HG02884 (cell line): ENCODE results near the gene TMEM108.

ENCODE experiments used
- ATAC-seq: cut with Tn5 transposase; IDR thresholded peaks from one replicate; pipeline ENCODE4 v1.9.1; 2021; ENCODE audit warnings: mild to moderate bottlenecking, moderate library complexity; ENCODE audit not compliant: unreplicated experiment

TMEM108 gene

GRCh38 chr3:133053532-133053931, 15.3 kb downstream of the TMEM108 start:
- no peak for ATAC-seq

DNA sequence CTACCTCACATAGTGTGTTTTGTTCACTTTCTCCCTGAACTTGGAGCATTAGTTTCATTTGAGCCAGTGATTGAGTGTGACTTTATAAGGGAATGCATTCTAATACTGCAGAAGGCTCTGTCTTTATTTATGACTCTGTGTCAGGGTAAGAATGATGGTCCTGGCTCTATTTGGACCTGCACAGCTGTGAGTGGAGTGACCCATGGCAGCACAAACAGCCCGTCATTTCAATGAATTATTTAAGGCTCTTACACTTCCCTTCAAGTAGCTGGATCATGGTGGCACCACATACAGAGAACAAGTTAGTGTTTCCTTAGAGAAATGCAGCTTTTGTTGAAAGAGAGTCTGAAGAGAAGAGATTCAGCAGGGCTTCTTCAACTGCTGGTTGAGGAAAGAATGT, 16.4 kb downstream of the TMEM108 start:
- no peak for ATAC-seq

- ATAC-seq, result no peak
Measured at GRCh38 chr3:133055339-133055738, 17.1 kb downstream of the TMEM108 start.

- ATAC-seq, result no peak
Measured at GRCh38 chr3:133058243-133058642, 20.1 kb downstream of the TMEM108 start.

DNA sequence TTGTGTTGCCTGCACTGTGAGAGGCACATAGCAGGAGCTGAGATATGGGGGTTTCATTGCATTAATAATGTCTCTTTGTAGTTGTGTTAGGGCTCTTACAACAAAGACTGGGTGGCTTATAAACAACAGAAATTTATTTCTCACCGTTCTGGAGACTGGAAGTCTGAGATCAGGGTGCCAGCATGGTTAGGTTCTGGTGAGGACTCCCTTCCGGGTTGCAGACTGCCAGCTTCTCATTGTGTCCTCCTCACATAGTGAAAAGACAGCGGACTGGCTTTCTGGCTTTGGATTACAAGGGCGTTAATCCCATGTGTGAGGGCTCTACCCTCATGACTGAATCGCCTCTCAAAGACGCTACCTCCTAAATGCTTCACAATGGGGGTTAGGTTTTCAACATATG, 20.6 kb downstream of the TMEM108 start:
- no peak for ATAC-seq

DNA sequence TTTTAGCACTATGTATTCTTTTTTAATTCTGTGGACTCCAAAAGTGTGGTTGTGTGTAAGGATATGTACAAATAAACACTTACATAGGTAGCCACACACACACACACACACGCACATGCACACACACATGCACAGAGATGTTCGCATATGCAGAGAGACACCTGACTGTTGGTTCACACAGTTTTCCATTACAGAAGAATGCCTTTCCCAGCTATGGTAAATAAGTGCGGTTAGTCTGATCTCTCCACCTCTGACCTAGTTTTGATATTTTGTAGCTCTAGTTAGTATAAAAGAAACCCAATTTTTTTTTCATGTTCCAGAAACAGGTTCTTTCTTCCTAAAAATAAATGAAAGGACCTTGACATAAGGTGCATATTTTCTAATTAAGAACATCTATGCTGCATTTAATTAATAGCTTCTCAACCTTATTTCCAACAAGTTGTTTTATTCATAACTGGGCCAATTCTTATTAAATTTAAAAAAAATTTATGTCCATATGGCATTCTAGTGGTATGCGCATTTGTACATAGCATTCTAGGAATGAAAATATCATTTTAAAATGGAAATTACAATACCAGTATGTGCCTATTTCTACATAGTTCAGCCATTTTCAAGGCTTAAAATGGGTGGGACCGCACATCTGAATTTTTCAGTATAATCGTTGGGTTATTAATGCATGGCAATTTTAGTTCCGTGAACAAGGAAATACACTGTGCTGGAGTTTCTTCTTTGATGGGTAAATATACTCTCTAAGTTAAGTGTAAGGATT, 27.2 kb downstream of the TMEM108 start:
- no peak for ATAC-seq

DNA sequence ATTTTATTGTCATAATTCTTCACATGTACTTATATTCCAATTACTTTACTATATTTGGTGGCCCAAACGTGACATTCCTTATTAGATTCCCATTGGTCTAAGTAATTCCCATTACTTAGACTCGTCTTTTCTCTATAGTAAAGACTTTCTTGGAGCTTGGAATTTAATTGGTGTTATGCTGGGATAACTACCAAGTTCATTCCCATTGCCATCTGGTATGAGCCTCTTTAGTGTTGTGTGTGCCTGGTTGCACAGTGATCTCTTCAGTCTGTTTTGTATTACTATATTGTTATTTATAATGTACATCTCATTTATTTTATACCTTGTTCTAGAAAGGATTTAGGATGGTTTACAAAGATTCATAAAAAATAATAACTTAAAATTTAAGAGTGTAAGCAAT, 27.8 kb downstream of the TMEM108 start:
- ATAC-seq, result no peak

DNA sequence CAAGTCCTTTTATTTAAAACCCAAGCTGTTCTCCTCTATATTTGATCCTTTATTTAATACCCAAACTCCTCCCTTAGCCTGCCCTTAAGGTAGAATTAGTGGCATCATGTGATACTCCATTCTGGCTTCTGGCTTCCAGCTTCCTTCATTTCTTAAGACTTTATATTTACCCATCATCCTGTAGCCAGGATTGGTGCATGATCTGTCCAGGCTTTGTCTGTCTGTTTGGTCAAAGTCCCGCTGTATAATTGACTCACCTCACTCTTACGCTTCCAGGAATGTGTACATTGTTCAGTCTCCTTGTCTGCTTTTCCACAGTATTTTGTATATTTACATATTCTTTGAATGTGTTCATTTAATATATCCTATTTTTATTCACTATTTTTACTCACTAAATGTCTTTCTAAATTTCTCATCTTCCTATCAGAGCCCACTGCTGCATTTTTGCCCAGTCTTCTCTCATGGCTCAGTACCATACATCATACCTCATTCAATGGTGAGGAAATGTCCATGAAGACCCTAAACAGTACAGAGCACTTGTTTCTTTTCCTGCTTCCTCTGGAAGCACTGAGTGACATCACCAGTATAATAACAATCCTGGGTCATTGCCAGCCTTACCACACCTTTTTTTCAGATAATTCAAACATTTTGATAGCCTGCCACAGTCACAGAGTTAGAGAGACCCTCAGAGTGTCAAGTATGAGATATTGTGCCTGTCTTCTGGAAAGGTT, 31.5 kb downstream of the TMEM108 start:
- no peak for ATAC-seq

- ATAC-seq, result no peak
Measured at GRCh38 chr3:133074977-133075376, 36.8 kb downstream of the TMEM108 start.

DNA sequence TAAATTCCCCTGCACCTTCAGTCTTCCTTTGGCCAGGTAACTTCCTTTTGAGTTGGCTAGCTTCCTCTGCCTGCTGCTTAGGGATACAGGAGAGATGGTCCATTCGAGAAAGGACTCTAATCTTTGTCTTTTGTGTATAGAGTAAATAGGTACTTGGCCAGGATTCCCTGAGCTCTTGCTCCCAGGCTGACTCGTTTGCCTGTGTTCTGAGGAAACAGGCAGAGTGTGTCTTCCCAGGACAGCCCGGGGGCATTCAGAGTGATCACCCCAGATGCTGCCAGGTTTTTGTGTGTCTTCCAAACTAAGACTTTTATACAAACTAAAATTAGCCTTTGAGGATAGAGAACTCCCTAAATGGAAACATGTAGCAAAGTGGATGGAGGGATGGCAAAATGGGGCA, 39.5 kb downstream of the TMEM108 start:
- ATAC-seq, result no peak

DNA sequence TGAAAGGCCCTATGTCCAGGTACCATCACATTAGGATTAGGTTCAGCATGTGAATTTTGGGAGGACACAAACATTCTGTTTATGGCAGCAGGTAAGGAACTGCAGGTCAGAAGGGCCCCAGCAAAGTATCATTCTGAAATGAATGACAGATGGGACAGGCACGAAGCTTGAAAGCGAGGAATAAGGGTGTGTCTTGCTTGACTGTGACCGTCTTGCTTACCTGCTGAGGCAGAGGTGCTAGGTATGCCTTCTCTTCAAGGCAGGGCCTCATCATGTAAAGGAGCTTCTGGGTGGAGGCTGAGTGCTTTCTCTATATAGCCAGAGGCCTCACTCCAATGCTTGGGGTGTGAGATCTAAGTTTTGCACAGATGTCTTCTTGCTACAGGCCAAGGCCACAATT, 41.4 kb downstream of the TMEM108 start:
- ATAC-seq, result no peak

DNA sequence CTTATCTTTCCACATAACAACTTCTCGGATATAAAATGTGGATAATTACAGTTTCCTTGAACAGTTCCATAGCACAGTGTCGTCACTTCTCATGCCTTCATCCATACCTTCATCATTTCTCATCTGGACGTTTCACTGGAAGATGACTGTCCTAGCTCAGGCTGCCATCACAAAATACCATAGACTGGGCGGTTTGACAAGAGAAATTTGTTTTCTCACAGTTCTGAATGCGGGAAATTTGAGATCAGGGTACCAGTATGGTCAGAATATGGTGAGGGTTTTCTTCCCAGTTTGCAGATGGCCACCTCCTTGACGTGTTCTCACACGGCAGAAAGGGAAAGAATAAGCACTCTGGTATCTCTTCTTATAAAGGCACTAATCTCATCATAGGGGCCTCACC, 42.8 kb downstream of the TMEM108 start:
- no peak for ATAC-seq

DNA sequence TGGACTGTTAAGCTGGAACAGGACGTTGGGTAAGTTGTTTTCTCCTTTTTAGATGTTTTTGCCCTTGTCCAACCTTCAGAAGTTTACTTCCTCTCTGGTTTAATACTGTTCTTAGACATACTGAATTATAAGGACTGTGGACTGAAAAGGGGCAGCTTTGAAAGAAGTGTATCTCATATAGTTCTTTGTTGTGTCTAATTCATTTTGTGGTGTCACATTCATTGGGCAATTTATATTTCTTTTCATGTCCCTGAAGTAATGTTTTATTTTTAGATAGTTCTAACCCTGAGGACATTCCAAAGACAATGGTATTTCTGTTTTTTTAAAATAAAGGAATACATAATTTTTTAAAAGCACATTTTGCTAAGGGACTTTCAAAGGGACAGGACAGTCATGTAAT, 45.2 kb downstream of the TMEM108 start:
- ATAC-seq, result no peak

DNA sequence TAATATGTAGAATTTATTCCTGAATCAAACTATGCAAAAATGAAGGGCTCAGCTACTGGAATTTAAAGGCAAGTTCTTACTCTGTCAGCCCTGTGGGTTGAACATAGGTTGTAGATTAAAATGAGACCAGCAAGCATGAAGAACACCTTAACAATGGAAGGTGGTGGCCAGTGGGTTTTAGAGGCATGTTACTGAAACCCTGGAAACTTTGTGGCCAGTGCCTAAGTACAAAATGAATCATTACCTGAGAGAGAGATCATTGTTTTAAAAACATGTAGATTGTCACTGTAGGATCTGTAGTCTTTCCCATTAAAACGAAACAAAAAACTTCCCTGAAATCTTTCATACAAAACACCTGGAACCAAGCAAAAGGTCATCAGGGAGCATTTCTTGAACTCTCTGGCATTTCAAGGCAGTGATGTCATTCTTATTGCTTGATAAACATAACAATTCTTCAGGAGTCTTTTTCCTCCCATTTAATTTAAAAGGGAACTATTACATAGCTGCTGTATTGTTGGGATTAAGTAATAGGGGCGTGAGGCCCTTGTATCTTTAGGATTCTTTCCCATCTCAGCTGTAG, 51.8 kb downstream of the TMEM108 start:
- no peak for ATAC-seq

- no peak for ATAC-seq
Measured at GRCh38 chr3:133092681-133093080, 54.5 kb downstream of the TMEM108 start.

- ATAC-seq, result no peak
Measured at GRCh38 chr3:133093366-133093765, 55.2 kb downstream of the TMEM108 start.

- ATAC-seq, result no peak
Measured at GRCh38 chr3:133096900-133097613, 58.9 kb downstream of the TMEM108 start.

DNA sequence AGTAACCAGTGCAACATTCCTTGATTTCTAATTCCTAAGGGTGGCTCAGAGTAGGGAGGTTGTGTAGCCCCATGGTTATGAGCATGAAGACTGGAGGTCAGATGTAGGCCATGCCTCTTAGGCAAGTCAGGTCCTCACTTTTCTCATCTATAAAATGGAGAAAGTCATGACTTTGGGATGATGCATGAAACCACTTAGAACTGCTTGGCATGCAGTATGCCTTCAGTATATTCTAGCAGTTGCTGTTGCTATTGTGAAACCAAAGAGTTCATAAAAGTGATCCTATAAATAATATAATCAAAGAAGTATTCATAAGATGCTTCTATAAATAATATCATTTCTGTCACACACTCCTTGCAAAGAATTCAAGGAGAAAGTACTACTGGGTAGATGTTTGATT, 65.5 kb downstream of the TMEM108 start:
- no peak for ATAC-seq

DNA sequence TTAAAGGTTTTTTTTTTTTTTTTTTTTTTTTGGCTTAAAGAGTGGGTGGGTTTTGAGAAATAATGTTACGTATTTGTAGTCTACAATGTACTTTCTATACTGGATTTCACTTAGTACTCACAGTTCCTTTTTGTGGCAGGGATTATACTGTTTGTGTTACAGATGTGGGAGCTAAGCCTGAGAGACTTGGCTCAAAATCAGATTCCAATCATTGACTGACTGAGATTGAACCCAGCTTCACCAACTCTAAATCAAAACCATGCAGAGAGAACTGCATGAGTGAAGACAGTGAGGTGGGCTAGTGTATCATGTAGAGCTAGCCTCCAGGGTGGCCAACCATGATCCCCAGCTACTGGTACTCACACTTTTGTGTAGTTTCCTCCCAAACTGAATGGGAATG, 68.0 kb downstream of the TMEM108 start:
- no peak for ATAC-seq

DNA sequence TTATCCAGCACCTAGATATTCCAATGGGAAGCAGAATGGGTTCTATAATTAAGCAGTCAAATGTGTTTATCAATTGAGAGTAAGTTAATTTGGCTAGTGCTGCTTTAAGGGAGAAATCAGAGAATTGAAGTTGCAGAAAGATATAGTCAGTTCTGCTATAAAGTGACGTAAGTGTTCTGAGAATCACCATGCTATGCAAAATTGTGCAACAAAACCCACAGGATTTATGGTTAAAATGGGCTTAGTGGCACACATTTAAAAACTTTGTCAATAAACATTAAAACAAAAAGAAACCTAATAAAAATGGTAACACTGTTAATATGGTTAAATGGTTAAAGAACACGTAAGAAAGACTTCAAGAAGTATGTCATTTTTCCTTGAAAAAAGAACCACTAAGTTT, 74.5 kb downstream of the TMEM108 start:
- ATAC-seq, result no peak

- ATAC-seq, result no peak
Measured at GRCh38 chr3:133113526-133113925, 75.3 kb downstream of the TMEM108 start.
